CD4-positive, alpha-beta T cell treated with Interleukin-17A for 1 hour (primary cell): ENCODE measurements around the gene PRICKLE1.

ENCODE experiments used
- DNase-seq: peaks from one replicate; pipeline ENCODE4 v3.0.0-alpha.2; 2020

The PRICKLE1 gene

GRCh38 chr12:42445891-42446290 is 143.7 kb downstream of the PRICKLE1 start:
- no peak for DNase-seq

GRCh38 chr12:42444192-42444943 is 145.2 kb downstream of the PRICKLE1 start:
- no peak for DNase-seq

GRCh38 chr12:42442888-42443287 is 146.7 kb downstream of the PRICKLE1 start:
- no peak for DNase-seq

- no peak for DNase-seq
Observed at GRCh38 chr12:42442311-42442759, 147.2 kb downstream of the PRICKLE1 start.

GRCh38 chr12:42440608-42441007 is 148.9 kb downstream of the PRICKLE1 start:
- no peak for DNase-seq

- DNase-seq = no peak
Observed at GRCh38 chr12:42432517-42433140, 156.9 kb downstream of the PRICKLE1 start.

GRCh38 chr12:42428850-42429249 is 160.7 kb downstream of the PRICKLE1 start:
- DNase-seq = no peak

- DNase-seq = no peak
Observed at GRCh38 chr12:42426746-42427145, 162.8 kb downstream of the PRICKLE1 start.

- no peak for DNase-seq
Observed at GRCh38 chr12:42422785-42423184, 166.8 kb downstream of the PRICKLE1 start.

GRCh38 chr12:42421844-42422779 is 167.4 kb downstream of the PRICKLE1 start:
- DNase-seq = no peak

- DNase-seq = no peak
Observed at GRCh38 chr12:42420395-42420794, 169.2 kb downstream of the PRICKLE1 start.

GRCh38 chr12:42410340-42410739 is 179.2 kb downstream of the PRICKLE1 start:
- no peak for DNase-seq

GRCh38 chr12:42409471-42409870 is 180.1 kb downstream of the PRICKLE1 start:
- no peak for DNase-seq

GRCh38 chr12:42407306-42407705 is 182.2 kb downstream of the PRICKLE1 start:
- DNase-seq = no peak
